Tibial nerve (tissue), 4 donors: ENCODE data around the gene SNPH.

Experiments
- CTCF ChIP-seq, 5 experiments: fragments of 200-600 bp in 3 of 5; fragments of 450-650 bp in 2 of 5; sonication (generic) in 3 of 5; IDR thresholded peaks; one replicate each; pipeline ENCODE4 v1.5.1; 2016 to 2019; ENCODE audit warnings: antibody characterized with exemption in 5 of 5, mild to moderate bottlenecking in 3 of 5, moderate library complexity in 2 of 5
- EP300 ChIP-seq, 2 donors: sonication (generic); formaldehyde crosslinking; IDR thresholded peaks; one replicate each; pipeline ENCODE4 v1.6.1; 2017; ENCODE audit warnings: antibody characterized with exemption in 2 of 2, mild to moderate bottlenecking in 1 of 2
- POLR2A ChIP-seq, 2 donors: fragments of 450-650 bp; IDR thresholded peaks; one replicate each; pipeline ENCODE4 v1.6.1; 2017; ENCODE audit warnings: antibody characterized with exemption in 2 of 2, mild to moderate bottlenecking in 2 of 2, moderate library complexity in 2 of 2

GRCh38 chr20:1324598-1325172 is 58.6 kb downstream of the SNPH start:
- no peak for TF ChIP-seq CTCF (IDR thresholded peaks at IDR 0.05)
- TF ChIP-seq EP300 (IDR thresholded peaks at IDR 0.05), result no peak
- TF ChIP-seq POLR2A (IDR thresholded peaks at IDR 0.05), result no peak
